PC-9 (cell line): ENCODE data around the gene CD200.

Source experiments
- CTCF ChIP-seq: fragments of 200-600 bp; sonication (generic); conservative IDR thresholded peaks from 2 replicates; pipeline ENCODE4 v1.6.1; 2017; ENCODE audit warnings: mixed run types, antibody characterized with exemption, mild to moderate bottlenecking, moderate library complexity
- EZH2 ChIP-seq: fragments of 200-600 bp; sonication (generic); IDR thresholded peaks from 2 replicates; pipeline ENCODE4 v1.8.0; 2017; ENCODE audit warnings: antibody characterized with exemption, low read depth

DNA sequence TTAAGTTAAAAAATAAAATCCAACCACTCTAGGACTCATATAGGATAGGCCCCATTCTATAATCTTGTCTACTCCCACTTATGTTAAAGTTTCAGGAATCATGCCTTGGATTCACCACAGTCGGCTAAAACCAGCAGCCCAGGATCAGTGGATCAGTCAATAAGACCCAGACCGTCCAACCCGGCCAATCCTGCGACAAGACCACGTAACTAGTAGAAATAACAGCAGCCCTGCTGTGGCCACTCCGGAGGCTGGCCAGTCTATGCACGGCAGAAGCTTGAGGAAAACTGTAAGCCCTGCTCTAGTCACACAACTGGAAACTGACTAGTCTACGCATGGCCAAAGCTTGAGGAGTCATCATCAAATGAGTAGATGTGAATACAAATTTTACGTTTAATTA, 26.1 kb upstream of the CD200 start:
- TF ChIP-seq CTCF: no peak
- TF ChIP-seq EZH2: no peak
